K562 (cell line): Measurements from ENCODE around the gene ZNF564. TPM values are rescaled to one million over a fixed set of nuclear protein-coding genes. Genes with fewer than 3 reads are reported as not detected.

Experiments
- ATAC-seq: fragments of 200-7000 bp; cut with Tn5 transposase; 3 replicates; pipeline ENCODE4 v1.9.1; 2020; ENCODE audit warnings: moderate library complexity
- BruUV-seq: library from RNA; stranded (reverse); fragments of 400-500 nt; replicated peaks from 2 replicates; lab custom pipeline; 2021; lab: Mats Ljungman, UMichigan
- CTCF ChIA-PET: fragments of 300-600 bp; formaldehyde crosslinking; extraction: SDS; loops from one replicate; lab custom pipeline; 2021; ENCODE audit warnings: low intra/inter-chr PET ratio; lab: Yijun Ruan, JAX
- POLR2A ChIA-PET: fragments of 300-600, 350-650 bp; sonication (Branson Sonifier 250); formaldehyde crosslinking; extraction: SDS; loops from one replicate; lab custom pipeline; 2021; ENCODE audit warnings: antibody characterized with exemption, inconsistent platforms; lab: Yijun Ruan, JAX
- DNase-seq, 4 experiments: peaks; one replicate each; pipeline versions ENCODE4 v3.0.0 to v3.0.0-alpha.2; 2011 to 2018; ENCODE audit warnings: low spot score in 3 of 4, mixed read lengths in 3 of 4; ENCODE audit errors: extremely low read depth in 1 of 4
- FAIRE-seq: peaks from 2 replicates; lab custom pipeline; 2011; peaks lifted over from hg19 to GRCh38; lab: Jason Lieb, UNC
- H2AFZ ChIP-seq: 2 replicates; pipeline ENCODE4 v1.6.0; 2011; ENCODE audit warnings: low read depth, low read length, control low read depth, inconsistent platforms
- H3K27ac ChIP-seq: fragments of 200-600 bp; 3 replicates; pipeline ENCODE4 v1.8.0; 2011; ENCODE audit warnings: low read depth, mild to moderate bottlenecking, control low read depth, inconsistent platforms, low read length, moderate library complexity, mixed read lengths; ENCODE audit errors: extremely low read depth
- H3K27me3 ChIP-seq, 2 experiments: fragments of 300-600 bp in 1 of 2; 2 replicates in 1 of 2; 3 replicates in 1 of 2; pipeline versions ENCODE4 v1.6.0 to v1.8.0; 2011; ENCODE audit warnings: inconsistent platforms in 2 of 2, low read length in 2 of 2, mild to moderate bottlenecking in 1 of 2, mixed read lengths in 1 of 2, moderate library complexity in 1 of 2; ENCODE audit not compliant: control insufficient read depth in 2 of 2, insufficient read depth in 2 of 2
- H3K36me3 ChIP-seq: fragments of 300-600 bp; 3 replicates; pipeline ENCODE4 v1.8.0; 2011; ENCODE audit warnings: mild to moderate bottlenecking, low read length, inconsistent platforms; ENCODE audit not compliant: control insufficient read depth, insufficient read depth
- H3K4me1 ChIP-seq, 2 experiments: fragments of 200-600 bp in 1 of 2; replicated peaks in 1 of 2; 2 replicates in 1 of 2; 3 replicates in 1 of 2; pipeline versions ENCODE4 v1.5.1 to v1.8.0; 2011; ENCODE audit warnings: inconsistent platforms in 2 of 2, low read length in 2 of 2, mild to moderate bottlenecking in 1 of 2, mixed read lengths in 1 of 2, moderate library complexity in 1 of 2; ENCODE audit not compliant: control insufficient read depth in 2 of 2, insufficient read depth in 2 of 2
- H3K4me2 ChIP-seq: 2 replicates; pipeline ENCODE4 v1.6.1; 2011; ENCODE audit warnings: low read length, control low read depth, inconsistent platforms, mixed read lengths; ENCODE audit not compliant: insufficient read depth
- H3K4me3 ChIP-seq: fragments of 200-600 bp; sonication (generic), shearing (Covaris generic); 2 replicates; pipeline ENCODE4 v1.5.1; 2016; ENCODE audit warnings: control low read depth, inconsistent platforms
- H3K79me2 ChIP-seq: fragments of 200-600 bp; 3 replicates; pipeline ENCODE4 v1.8.0; 2011; ENCODE audit warnings: low read length, inconsistent platforms; ENCODE audit not compliant: control insufficient read depth, insufficient read depth
- H3K9ac ChIP-seq, 2 experiments: 2 replicates each; pipeline versions ENCODE4 v1.6.0 to v1.6.1; 2011; ENCODE audit warnings: low read depth in 2 of 2, low read length in 2 of 2, control low read depth in 1 of 2, inconsistent platforms in 1 of 2, mild to moderate bottlenecking in 1 of 2, mixed read lengths in 1 of 2; ENCODE audit not compliant: insufficient read depth in 1 of 2
- H3K9me1 ChIP-seq: one replicate; pipeline ENCODE4 v1.6.0; 2011; ENCODE audit warnings: inconsistent platforms, mild to moderate bottlenecking, low read length, moderate library complexity; ENCODE audit not compliant: control insufficient read depth, insufficient read depth
- H3K9me3 ChIP-seq: replicated peaks from 2 replicates; pipeline ENCODE4 v1.5.1; 2011; ENCODE audit warnings: low read depth, low read length, inconsistent platforms; ENCODE audit not compliant: control insufficient read depth, insufficient read depth
- H4K20me1 ChIP-seq: replicated peaks from 2 replicates; pipeline ENCODE4 v1.6.1; 2011; ENCODE audit warnings: low read length, inconsistent platforms, mixed read lengths; ENCODE audit not compliant: control insufficient read depth, insufficient read depth
- ATF1 ChIP-seq, 2 experiments: fragments of 450-650 bp in 1 of 2; IDR thresholded peaks; 2 replicates each; pipeline ENCODE4 v1.6.1; 2016; ENCODE audit warnings: missing compliant biosample characterization in 1 of 2, missing genetic modification characterization in 1 of 2
- EGR1 ChIP-seq: fragments of 450-650 bp; conservative IDR thresholded peaks from 2 replicates; pipeline ENCODE4 v1.6.1; 2017; ENCODE audit warnings: mild to moderate bottlenecking
- HNRNPLL ChIP-seq: fragments of 200-400 bp; formaldehyde crosslinking; IDR thresholded peaks from 2 replicates; pipeline ENCODE4 v1.6.1; 2017; ENCODE audit warnings: low read length, low read depth, mild to moderate bottlenecking; ENCODE audit not compliant: poor library complexity, severe bottlenecking
- WGBS: fragments of 100-300 bp; shearing (Covaris generic); methylation state at CpG from one replicate; pipeline ENCODE4 v1.1.6; 2016; ENCODE audit warnings: low coverage, mixed read lengths; ENCODE audit not compliant: insufficient coverage; ENCODE audit errors: missing lambda C conversion rate; 5-methylcytosine and 5-hydroxymethylcytosine counted together
- in situ Hi-C: fragments of 300-500 bp; cut with MboI; formaldehyde crosslinking; loops from 4 replicates; pipeline ENCODE4 v1.15.0; 2018; ENCODE audit warnings: inconsistent platforms, mixed read lengths
- intact Hi-C: fragments of 100-400 bp; cut with micrococcal nuclease; formaldehyde crosslinking; loops from 2 replicates; pipeline ENCODE4 v1.14.2; 2022
- polyA plus RNA-seq, 8 experiments: library from polyadenylated mRNA; depleted of rRNA in 4 of 8; stranded (reverse) in 5 of 8; unstranded in 3 of 8; fragments of >200 nt; fragmentation: Nextera tagmentation in 2 of 8; fragmentation: Illumina TruSeq in 1 of 8; extraction: Ambion mirVana in 2 of 8; extraction: Trizol in 1 of 8; gene quantifications; 2 replicates each; pipeline versions ENCODE4 v1.2.1 to v1.2.3, GENCODE V29; 2011 to 2014; ENCODE audit warnings: inconsistent platforms in 1 of 8, missing spikeins in 1 of 8
- total RNA-seq, 7 experiments: library from RNA; depleted of rRNA in 6 of 7; stranded (reverse); fragments of >200 nt in 6 of 7; fragmentation: Illumina TruSeq in 2 of 7; extraction: Trizol in 2 of 7; gene quantifications; 2 replicates each; pipeline versions ENCODE4 v1.2.1 to v1.2.3, GENCODE V29; 2011 to 2021; ENCODE audit warnings: low replicate concordance in 1 of 7
- TF ChIP-seq, protein P1 (sequence below): sonication (generic); formaldehyde crosslinking; IDR thresholded peaks from 2 replicates; pipeline ENCODE4 v1.5.0; 2020; ENCODE audit warnings: missing genetic modification reagents

Gene ZNF564
- total and polyA plus RNA-seq, 9 of the 15 experiments (the other 6 are each of a cell fraction or from before 2014, with no cell fraction given) = 1.4 to 8.1 (median 5.6) TPM

DNA sequence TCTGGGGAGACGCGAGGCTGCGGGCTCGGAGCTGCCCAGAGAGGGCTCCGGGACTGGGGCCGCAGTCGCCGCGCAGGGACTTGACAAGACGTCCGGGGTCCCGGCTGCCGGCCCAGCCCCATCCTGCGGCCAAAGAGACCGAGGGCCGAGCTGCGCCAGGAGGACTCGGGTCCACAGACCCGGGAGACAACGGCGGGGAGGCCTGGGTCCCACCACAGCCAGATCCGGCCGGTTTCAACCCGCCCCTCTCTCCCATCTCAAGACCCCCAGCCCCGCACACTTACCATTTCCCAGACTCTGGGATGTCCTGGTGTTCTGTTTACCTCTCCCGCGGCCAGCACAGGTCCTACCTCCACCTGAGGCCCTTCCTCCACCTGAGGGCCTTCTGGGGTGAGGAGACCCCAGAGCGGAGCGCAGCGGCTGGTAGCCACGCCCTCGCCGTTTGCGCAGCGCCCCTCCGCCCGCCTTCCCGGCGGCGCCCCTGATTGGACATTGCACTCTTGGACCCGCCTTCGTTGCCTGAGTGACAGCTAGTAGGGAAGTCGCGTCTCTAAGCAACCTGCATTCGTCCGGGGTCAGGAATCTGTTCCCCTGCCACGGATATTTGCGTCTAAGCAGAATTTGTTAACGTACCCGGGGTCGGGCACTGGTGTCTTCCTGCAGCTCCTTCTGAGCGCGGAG is 66.8 kb downstream of the ZNF564 start, which contains the start of gene ZNF709 (continued):
- no peak for TF ChIP-seq ATF1 (CRISPR knock-in tag; IDR thresholded peaks at IDR 0.05)
- TF ChIP-seq ATF1 (tag; IDR thresholded peaks at IDR 0.05) = 0 out of 2 replicates have a peak, but pooled peaks have one; percentile 30
- TF ChIP-seq HNRNPLL = peak; percentile 48

GRCh38 chr19:12484011-12484370 is 67.3 kb downstream of the ZNF564 start:
- Histone ChIP-seq H3K9me1 (no peaks in the 10 kb centered on the region), H3K4me3 (peak overlapping the region; percentile 58), H2AFZ (peak overlapping the region; percentile 93), H3K79me2 (no peaks in the 10 kb centered on the region), H3K27ac (no peak overlapping the region), H3K4me1 (peaks cover 0 to 11% of the 10 kb centered on the region in 2 experiments; a peak in 3 of 5 replicates), H3K9ac (peak overlapping the region; percentile 23 to 89; a peak in 3 of 4 replicates), H3K27me3 (no peaks in the 10 kb centered on the region; a peak in 1 of 5 replicates), H3K36me3 (no peaks in the 10 kb centered on the region), H4K20me1 (no peaks in the 10 kb centered on the region), H3K4me2 (peak overlapping the region; percentile 79), H3K9me3 (no peaks in the 10 kb centered on the region)
- DNase-seq (no peak), ATAC-seq (no peak), FAIRE-seq (peak; percentile 23)
- TF ChIP-seq EGR1 = peak; percentile 31; the same call in 1 of the 2 replicates
- TF ChIP-seq, protein P1, sequence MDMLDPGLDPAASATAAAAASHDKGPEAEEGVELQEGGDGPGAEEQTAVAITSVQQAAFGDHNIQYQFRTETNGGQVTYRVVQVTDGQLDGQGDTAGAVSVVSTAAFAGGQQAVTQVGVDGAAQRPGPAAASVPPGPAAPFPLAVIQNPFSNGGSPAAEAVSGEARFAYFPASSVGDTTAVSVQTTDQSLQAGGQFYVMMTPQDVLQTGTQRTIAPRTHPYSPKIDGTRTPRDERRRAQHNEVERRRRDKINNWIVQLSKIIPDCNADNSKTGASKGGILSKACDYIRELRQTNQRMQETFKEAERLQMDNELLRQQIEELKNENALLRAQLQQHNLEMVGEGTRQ (CRISPR knock-in tag) = no peak
- in situ Hi-C loops = no loop called here
- intact Hi-C loops = loop anchor here (10.0 kb wide), 1 partner anchor 109 kb away; no protein-coding TSS in a partner anchor
- BruUV-seq = TSS peak; percentile 32
- CTCF ChIA-PET = no interaction called here
- POLR2A ChIA-PET = no interaction called here
- WGBS = under 1% methylated on average over 11 of the region's 13 CpGs
